OCI-LY1 (cell line): Measurements from ENCODE around the gene INPP5A.

Experiments used
- CTCF ChIP-seq: fragments of 200-600 bp; sonication (generic), shearing (Covaris generic); IDR thresholded peaks from 2 replicates; pipeline ENCODE4 v1.5.1; 2017; ENCODE audit warnings: mild to moderate bottlenecking, antibody characterized with exemption, low read length, moderate library complexity, mixed read lengths
- EZH2 ChIP-seq: fragments of 200-600 bp; sonication (generic), shearing (Covaris generic); IDR thresholded peaks from 2 replicates; pipeline ENCODE4 v1.8.0; 2017; ENCODE audit warnings: borderline replicate concordance, mixed run types, mild to moderate bottlenecking, antibody characterized with exemption, low read length, moderate library complexity, mixed read lengths

- TF ChIP-seq CTCF: no peak
- no peak for TF ChIP-seq EZH2
Measured at GRCh38 chr10:132641966-132642731, 104.6 kb downstream of the INPP5A start.
